A549 (cell line): ENCODE measurements around the gene CYB5B. TPM values are rescaled to one million over a fixed set of nuclear protein-coding genes. Genes with fewer than 3 reads are reported as not detected.

Experiments used
- ATAC-seq, 2 experiments: fragments of 200-7000 bp in 1 of 2; fragments of >200 bp in 1 of 2; cut with Nextera tagmentation in 1 of 2; cut with Tn5 transposase in 1 of 2; 3 replicates each; pipeline versions ENCODE4 v1.8.0 to v1.9.1; 2018 to 2020; ENCODE audit warnings: mild to moderate bottlenecking in 1 of 2, moderate library complexity in 1 of 2
- CTCF ChIA-PET: fragments of 300-600 bp; sonication (Branson Sonifier 250); formaldehyde crosslinking; extraction: SDS; loops from one replicate; lab custom pipeline; 2021; ENCODE audit warnings: antibody characterized with exemption, inconsistent platforms; lab: Yijun Ruan, JAX
- POLR2A ChIA-PET: fragments of 350-600 bp; formaldehyde crosslinking; extraction: SDS; loops from one replicate; lab custom pipeline; 2021; ENCODE audit warnings: antibody characterized with exemption, inconsistent platforms; lab: Yijun Ruan, JAX
- DNase-seq, 2 experiments: peaks; one replicate each; pipeline versions ENCODE4 v3.0.0 to v3.0.0-alpha.2; 2011 to 2016; ENCODE audit warnings: low read depth in 1 of 2, low spot score in 1 of 2
- FAIRE-seq: peaks from 2 replicates; lab custom pipeline; 2011; peaks lifted over from hg19 to GRCh38; lab: Jason Lieb, UNC
- H3K27ac ChIP-seq, 2 experiments: fragments of >200 bp; sonication (Bioruptor Twin); formaldehyde crosslinking; 3 replicates each; pipeline ENCODE4 v1.5.1; 2016 to 2017
- H3K4me1 ChIP-seq: fragments of >200 bp; sonication (Bioruptor Twin); formaldehyde crosslinking; 3 replicates; pipeline ENCODE4 v1.6.1; 2016
- H3K4me2 ChIP-seq: fragments of >200 bp; sonication (Bioruptor Twin); formaldehyde crosslinking; 3 replicates; pipeline ENCODE4 v1.6.1; 2016
- H3K4me3 ChIP-seq: fragments of >200 bp; sonication (Bioruptor Twin); formaldehyde crosslinking; 3 replicates; pipeline ENCODE4 v1.5.1; 2016
- H3K9me3 ChIP-seq: fragments of >200 bp; sonication (Bioruptor Twin); formaldehyde crosslinking; 3 replicates; pipeline ENCODE4 v1.6.1; 2016
- CEBPB ChIP-seq, 2 experiments: fragments of >200 bp in 1 of 2; sonication (Bioruptor Twin) in 1 of 2; formaldehyde crosslinking in 1 of 2; IDR thresholded peaks; 2 replicates each; pipeline ENCODE4 v1.6.1; 2012 to 2016
- CHD2 ChIP-seq: fragments of 150-350 bp; IDR thresholded peaks from 2 replicates; pipeline ENCODE4 v1.6.1; 2014; ENCODE audit warnings: low read length; ENCODE audit not compliant: partially characterized antibody
- CTCF ChIP-seq: fragments of >200 bp; sonication (Bioruptor Twin); formaldehyde crosslinking; IDR thresholded peaks from 3 replicates; pipeline ENCODE4 v1.5.1; 2016
- EHF ChIP-seq: fragments of 250-450 bp; sonication (Bioruptor Pico); IDR thresholded peaks from 2 replicates; pipeline ENCODE4 v1.5.0; 2020; ENCODE audit warnings: mild to moderate bottlenecking
- ESRRA ChIP-seq: fragments of 150-350 bp; IDR thresholded peaks from 2 replicates; pipeline ENCODE4 v1.6.1; 2014; ENCODE audit warnings: mild to moderate bottlenecking, low read length, borderline replicate concordance
- FOSL2 ChIP-seq, 2 experiments: fragments of 450-650 bp in 1 of 2; fragments of >200 bp in 1 of 2; sonication (Bioruptor Twin) in 1 of 2; formaldehyde crosslinking; IDR thresholded peaks; 2 replicates each; pipeline versions ENCODE4 v1.5.0 to v1.6.1; 2016 to 2020; ENCODE audit warnings: mild to moderate bottlenecking in 1 of 2, moderate library complexity in 1 of 2
- HMGXB4 ChIP-seq: fragments of 250-450 bp; sonication (Bioruptor Pico); IDR thresholded peaks from 2 replicates; pipeline ENCODE4 v1.5.0; 2021; ENCODE audit warnings: mild to moderate bottlenecking, moderate library complexity, borderline replicate concordance
- MAX ChIP-seq: IDR thresholded peaks from 2 replicates; pipeline ENCODE4 v1.6.1; 2012
- NFE2L2 ChIP-seq: fragments of 150-350 bp; conservative IDR thresholded peaks from 2 replicates; pipeline ENCODE4 v1.6.1; 2014; ENCODE audit warnings: low read length
- POLR2AphosphoS2 ChIP-seq: conservative IDR thresholded peaks from 2 replicates; pipeline ENCODE4 v1.6.1; 2012; ENCODE audit warnings: low read length, improper control_type of control experiment, inconsistent platforms
- RAD21 ChIP-seq, 2 experiments: fragments of >200 bp in 1 of 2; sonication (Bioruptor Twin) in 1 of 2; formaldehyde crosslinking in 1 of 2; IDR thresholded peaks in 1 of 2; conservative IDR thresholded peaks in 1 of 2; 2 replicates in 1 of 2; 3 replicates in 1 of 2; pipeline ENCODE4 v1.6.1; 2012 to 2018; ENCODE audit warnings: inconsistent platforms in 1 of 2
- RARB ChIP-seq: fragments of 250-450 bp; sonication (Bioruptor Pico); IDR thresholded peaks from 2 replicates; pipeline ENCODE4 v1.8.0; 2021; ENCODE audit warnings: mild to moderate bottlenecking, moderate library complexity
- REST ChIP-seq: fragments of 200-600 bp; sonication (generic); IDR thresholded peaks from 2 replicates; pipeline ENCODE4 v1.6.1; 2016; ENCODE audit warnings: antibody characterized with exemption, mild to moderate bottlenecking, moderate library complexity
- RFX5 ChIP-seq: fragments of 450-650 bp; IDR thresholded peaks from 2 replicates; pipeline ENCODE4 v1.7.1; 2014; ENCODE audit warnings: antibody characterized with exemption, mild to moderate bottlenecking, moderate library complexity
- RNF2 ChIP-seq: fragments of 200-600 bp; sonication (generic); IDR thresholded peaks from 2 replicates; pipeline ENCODE4 v1.6.1; 2016; ENCODE audit warnings: low read depth, mild to moderate bottlenecking, antibody characterized with exemption, moderate library complexity, borderline replicate concordance
- TFCP2L1 ChIP-seq: fragments of 250-450 bp; sonication (Bioruptor Pico); IDR thresholded peaks from 2 replicates; pipeline ENCODE4 v1.5.0; 2021; ENCODE audit warnings: mild to moderate bottlenecking
- TP53 ChIP-seq: fragments of 250-450 bp; sonication (Bioruptor Pico); IDR thresholded peaks from 2 replicates; pipeline ENCODE4 v1.5.0; 2021; ENCODE audit warnings: mild to moderate bottlenecking, moderate library complexity
- ZC3H11A ChIP-seq: fragments of 450-650 bp; IDR thresholded peaks from 2 replicates; pipeline ENCODE4 v1.6.1; 2014; ENCODE audit warnings: antibody characterized with exemption, mild to moderate bottlenecking
- WGBS: methylation state at CpG from one replicate; pipeline ENCODE4 v1.1.6; 2017; ENCODE audit errors: missing lambda C conversion rate; 5-methylcytosine and 5-hydroxymethylcytosine counted together
- polyA plus RNA-seq, 4 experiments: library from polyadenylated mRNA; depleted of rRNA in 3 of 4; stranded (reverse); fragments of >200 nt; fragmentation: RNase III in 1 of 4; extraction: RNeasy Plus Mini Kit Qiagen cat#74134 plus additional on column Dnase treatment in 1 of 4; gene quantifications; 2 replicates in 3 of 4; 3 replicates in 1 of 4; pipeline ENCODE4 v1.2.3, GENCODE V29; 2011 to 2017
- TF ChIP-seq, protein P1 (sequence below): fragments of 450-650 bp; IDR thresholded peaks from 2 replicates; pipeline ENCODE4 v1.6.1; 2014; ENCODE audit warnings: antibody characterized with exemption
- TF ChIP-seq, protein P2 (sequence below): IDR thresholded peaks from 2 replicates; pipeline ENCODE4 v1.6.1; 2012; ENCODE audit warnings: low read depth, borderline replicate concordance

Gene CYB5B
- polyA plus RNA-seq, 2 of the 4 experiments (the other 2 are of a cell fraction): 248 to 477 TPM

GRCh38 chr16:69497876-69498596 is 73.6 kb downstream of the CYB5B start:
- POLR2A ChIA-PET: no interaction called here
- WGBS: 79% methylated on average over 16 of the region's 16 CpGs
- no peak overlapping the region for H3K4me3 ChIP-seq
- CTCF ChIA-PET: no interaction called here
- no peak overlapping the region for H3K4me2 ChIP-seq
- ATAC-seq (peak in 1 of 2 experiments; percentile 33; a peak in 1 of 6 replicates), DNase-seq (no peak), FAIRE-seq (no peak)
- H3K27ac ChIP-seq: 0 out of 6 replicates have a peak overlapping the region, but pooled peaks of 1 of the 2 experiments have one; percentile 18
- H3K4me1 ChIP-seq: peaks cover 7% of the 10 kb centered on the region; the same call in 1 of the 3 replicates
- H3K9me3 ChIP-seq: peaks cover 6% of the 10 kb centered on the region; the same call in 1 of the 3 replicates
- no peak for TF ChIP-seq HMGXB4
- TF ChIP-seq NFE2L2: no peak
- no peak for TF ChIP-seq MAX
- no peak for TF ChIP-seq RNF2
- no peak for TF ChIP-seq ZC3H11A
- no peak for TF ChIP-seq RARB
- no peak for TF ChIP-seq CTCF
- no peak for TF ChIP-seq RFX5
- TF ChIP-seq, protein P1, sequence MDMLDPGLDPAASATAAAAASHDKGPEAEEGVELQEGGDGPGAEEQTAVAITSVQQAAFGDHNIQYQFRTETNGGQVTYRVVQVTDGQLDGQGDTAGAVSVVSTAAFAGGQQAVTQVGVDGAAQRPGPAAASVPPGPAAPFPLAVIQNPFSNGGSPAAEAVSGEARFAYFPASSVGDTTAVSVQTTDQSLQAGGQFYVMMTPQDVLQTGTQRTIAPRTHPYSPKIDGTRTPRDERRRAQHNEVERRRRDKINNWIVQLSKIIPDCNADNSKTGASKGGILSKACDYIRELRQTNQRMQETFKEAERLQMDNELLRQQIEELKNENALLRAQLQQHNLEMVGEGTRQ: no peak
- no peak for TF ChIP-seq EHF
- TF ChIP-seq POLR2AphosphoS2: no peak
- TF ChIP-seq CEBPB (IDR thresholded peaks at IDR 0.05): no peak

- DNase-seq (no peak), ATAC-seq (no peak), FAIRE-seq (no peak)
- Histone ChIP-seq H3K4me3 (no peak overlapping the region), H3K4me2 (no peak overlapping the region), H3K4me1 (peaks cover 7% of the 10 kb centered on the region; the same call in 1 of the 3 replicates), H3K27ac (no peak overlapping the region), H3K9me3 (no peaks in the 10 kb centered on the region)
- ChIA-PET POLR2A (no interaction called here), CTCF (no interaction called here)
- WGBS: 86% methylated on average over 5 of the region's 5 CpGs
- TF ChIP-seq TP53: no peak
Observed at GRCh38 chr16:69498926-69499325, 74.5 kb downstream of the CYB5B start.

DNA sequence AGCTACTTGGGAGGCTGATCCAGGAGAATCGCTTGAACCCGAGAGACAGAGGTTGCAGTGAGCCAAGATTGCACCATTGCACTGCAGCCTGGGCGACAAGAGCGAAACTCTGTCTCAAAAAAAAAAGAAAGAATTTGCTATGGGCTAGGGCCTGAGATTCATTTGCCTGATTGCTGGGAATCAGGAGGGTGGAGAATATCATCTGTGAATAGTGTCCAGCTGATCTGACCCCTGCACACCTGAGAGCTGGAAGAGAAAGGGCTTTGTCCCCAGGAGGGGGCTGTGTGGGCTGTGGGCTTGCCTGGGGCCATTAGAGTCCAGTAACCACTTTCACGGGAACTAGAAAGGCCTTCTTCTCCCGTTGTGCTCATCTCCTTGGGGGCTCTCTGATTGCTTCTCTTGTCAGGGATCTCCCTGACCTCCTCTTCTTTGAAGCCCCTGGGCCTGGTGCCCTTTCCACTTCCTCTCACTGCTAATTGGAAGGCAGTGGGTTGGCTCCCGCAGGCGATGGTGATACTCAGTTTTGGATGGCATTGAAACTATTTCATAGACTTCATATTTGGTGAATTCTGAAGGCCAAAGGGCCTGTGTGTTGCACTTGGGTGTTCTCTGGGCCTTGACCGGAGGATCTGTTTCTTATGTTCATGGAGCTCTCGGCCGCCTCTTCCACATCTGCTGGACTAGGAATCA is 75.3 kb downstream of the CYB5B start:
- WGBS: 94% methylated on average over 11 of the region's 11 CpGs
- ChIA-PET POLR2A (interaction anchor here (1.0 kb wide), 1 partner anchor 8 kb away, joined by 3 read pairs; no protein-coding TSS in a partner anchor), CTCF (interaction anchor here (0.7 to 1.4 kb wide), 2 partner anchors 22 to 45 kb away, joined by 3 read pairs; no protein-coding TSS in a partner anchor)
- Histone ChIP-seq H3K4me2 (no peak overlapping the region), H3K4me1 (peaks cover 7% of the 10 kb centered on the region; the same call in 1 of the 3 replicates), H3K4me3 (no peak overlapping the region), H3K9me3 (no peaks in the 10 kb centered on the region), H3K27ac (0 out of 6 replicates have a peak overlapping the region, but pooled peaks of 1 of the 2 experiments have one; percentile 12)
- FAIRE-seq: no peak
- no peak for ATAC-seq
- DNase-seq: no peak
- TF ChIP-seq MAX (no peak), ZC3H11A (no peak), TFCP2L1 (CRISPR knock-in tag) (no peak), CHD2 (no peak), REST (no peak), ESRRA (no peak), NFE2L2 (no peak), RAD21 (conservative IDR thresholded peaks at IDR 0.05 in 1 of 2, IDR thresholded peaks at IDR 0.05 in 1 of 2) (no peak), EHF (no peak), FOSL2 (IDR thresholded peaks at IDR 0.05) (no peak), FOSL2 (CRISPR knock-in tag; IDR thresholded peaks at IDR 0.05) (no peak)
- TF ChIP-seq, protein P2, sequence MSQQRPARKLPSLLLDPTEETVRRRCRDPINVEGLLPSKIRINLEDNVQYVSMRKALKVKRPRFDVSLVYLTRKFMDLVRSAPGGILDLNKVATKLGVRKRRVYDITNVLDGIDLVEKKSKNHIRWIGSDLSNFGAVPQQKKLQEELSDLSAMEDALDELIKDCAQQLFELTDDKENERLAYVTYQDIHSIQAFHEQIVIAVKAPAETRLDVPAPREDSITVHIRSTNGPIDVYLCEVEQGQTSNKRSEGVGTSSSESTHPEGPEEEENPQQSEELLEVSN: no peak
